Measurements from ENCODE around the gene GINS3.
A peak's percentile ranks its signal among the peaks of the same experiment; 100 is the strongest.
"Not testable (repeated sequence)": the region's sequence is repeated elsewhere in the genome, so short reads cannot be mapped to it uniquely, and the experiment has no call there.

The GINS3 gene

DNA sequence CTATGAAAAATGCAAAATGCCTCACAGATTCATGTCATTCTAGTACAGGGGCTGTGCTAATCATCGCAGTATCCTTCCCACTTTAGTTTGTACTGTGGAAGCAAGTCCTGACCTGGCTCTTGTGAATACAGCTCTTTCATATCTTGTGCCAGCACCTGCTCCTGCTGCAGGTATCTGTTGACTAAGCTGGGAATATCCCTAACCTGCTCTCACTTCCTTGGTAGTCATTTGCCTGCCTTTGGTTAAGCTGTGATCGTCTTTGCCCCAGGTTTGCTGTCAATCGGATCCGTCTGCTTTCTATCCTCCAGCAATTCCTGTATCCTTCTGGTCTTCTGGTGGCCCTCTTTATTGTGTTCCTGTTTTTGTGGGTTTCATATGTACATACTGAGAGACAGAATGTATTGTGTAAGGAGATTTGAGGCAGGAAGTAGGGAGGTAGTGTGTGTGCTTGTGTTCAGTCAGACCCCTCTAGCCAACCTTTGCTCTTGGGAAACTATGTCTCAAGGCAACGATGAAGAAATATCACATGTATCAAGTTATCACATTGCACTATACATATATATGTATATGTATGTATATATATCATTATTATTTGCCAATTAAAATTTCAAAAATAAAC lies 7.7 kb upstream of the GINS3 start:
- in situ Hi-C loops (cut with MboI; ENCODE audit: low pct_unique_long_range_greater_than_20kb, low sequenced_read_pairs, unreplicated experiment), result no loop called here
- TF ChIP-seq CTCF (IDR thresholded peaks at IDR 0.05; ENCODE audit: extremely low read depth, insufficient read depth, missing control alignments), result no peak

GRCh38 chr16:58385218-58385773 lies 7.0 kb upstream of the GINS3 start:
- in situ Hi-C loops (cut with MboI; ENCODE audit: low pct_unique_long_range_greater_than_20kb, low sequenced_read_pairs, unreplicated experiment), result no loop called here
- no peak for TF ChIP-seq CTCF (IDR thresholded peaks at IDR 0.05; ENCODE audit: extremely low read depth, insufficient read depth, missing control alignments)
- DNase-seq (ENCODE audit: low spot score), result no peak

More for the DNA sequence above, 7.7 kb upstream of the GINS3 start:
- DNase-seq (ENCODE audit: low spot score), result no peak

DNA sequence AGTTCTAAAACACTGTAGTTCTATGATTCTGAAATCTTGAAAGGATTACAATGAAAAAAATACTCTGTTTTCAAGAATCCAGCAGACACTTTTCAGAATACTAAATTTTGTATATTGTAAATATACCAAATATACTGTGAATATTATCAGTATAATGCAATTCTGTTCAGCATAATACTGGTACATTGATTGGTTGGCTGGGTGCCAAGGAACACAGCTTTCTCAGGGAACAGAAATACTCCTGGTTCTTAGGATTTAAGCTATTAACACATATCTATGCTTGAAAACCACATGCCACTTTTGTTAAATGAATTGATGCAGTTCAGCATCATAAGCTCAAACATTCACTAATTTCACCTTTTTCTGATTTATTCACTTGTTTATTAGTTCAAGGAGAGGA lies 2.5 kb upstream of the GINS3 start:
- in situ Hi-C loops (cut with MboI; ENCODE audit: low pct_unique_long_range_greater_than_20kb, low sequenced_read_pairs, unreplicated experiment), result no loop called here
- DNase-seq (ENCODE audit: low spot score), result no peak
- no peak for TF ChIP-seq CTCF (IDR thresholded peaks at IDR 0.05; ENCODE audit: extremely low read depth, insufficient read depth, missing control alignments)

GRCh38 chr16:58393138-58393504 lies 850 bp downstream of the GINS3 start:
- DNase-seq (ENCODE audit: low spot score), result peak; percentile 46
- in situ Hi-C loops (cut with MboI; ENCODE audit: low pct_unique_long_range_greater_than_20kb, low sequenced_read_pairs, unreplicated experiment), result no loop called here
- no peak for TF ChIP-seq CTCF (IDR thresholded peaks at IDR 0.05; ENCODE audit: extremely low read depth, insufficient read depth, missing control alignments)

DNA sequence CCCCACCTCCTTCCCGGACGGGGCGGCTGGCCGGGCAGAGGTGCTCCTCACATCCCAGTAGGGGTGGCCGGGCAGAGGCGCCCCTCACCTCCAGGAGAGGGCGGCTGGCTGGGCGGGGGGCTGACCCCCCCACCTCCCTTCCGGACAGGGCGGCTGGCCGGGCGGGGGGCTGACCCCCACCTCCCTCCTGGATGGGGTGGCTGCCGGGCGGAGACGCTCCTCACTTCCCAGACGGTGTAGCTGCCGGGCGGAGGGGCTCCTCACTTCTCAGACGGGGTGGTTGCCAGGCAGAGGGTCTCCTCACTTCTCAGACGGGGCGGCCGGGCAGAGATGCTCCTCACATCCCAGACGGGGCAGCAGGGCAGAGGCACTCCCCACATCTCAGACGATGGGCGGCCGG lies 4.6 kb downstream of the GINS3 start:
- DNase-seq (ENCODE audit: low spot score); in situ Hi-C loops (cut with MboI; ENCODE audit: low pct_unique_long_range_greater_than_20kb, low sequenced_read_pairs, unreplicated experiment): not testable (repeated sequence)

DNA sequence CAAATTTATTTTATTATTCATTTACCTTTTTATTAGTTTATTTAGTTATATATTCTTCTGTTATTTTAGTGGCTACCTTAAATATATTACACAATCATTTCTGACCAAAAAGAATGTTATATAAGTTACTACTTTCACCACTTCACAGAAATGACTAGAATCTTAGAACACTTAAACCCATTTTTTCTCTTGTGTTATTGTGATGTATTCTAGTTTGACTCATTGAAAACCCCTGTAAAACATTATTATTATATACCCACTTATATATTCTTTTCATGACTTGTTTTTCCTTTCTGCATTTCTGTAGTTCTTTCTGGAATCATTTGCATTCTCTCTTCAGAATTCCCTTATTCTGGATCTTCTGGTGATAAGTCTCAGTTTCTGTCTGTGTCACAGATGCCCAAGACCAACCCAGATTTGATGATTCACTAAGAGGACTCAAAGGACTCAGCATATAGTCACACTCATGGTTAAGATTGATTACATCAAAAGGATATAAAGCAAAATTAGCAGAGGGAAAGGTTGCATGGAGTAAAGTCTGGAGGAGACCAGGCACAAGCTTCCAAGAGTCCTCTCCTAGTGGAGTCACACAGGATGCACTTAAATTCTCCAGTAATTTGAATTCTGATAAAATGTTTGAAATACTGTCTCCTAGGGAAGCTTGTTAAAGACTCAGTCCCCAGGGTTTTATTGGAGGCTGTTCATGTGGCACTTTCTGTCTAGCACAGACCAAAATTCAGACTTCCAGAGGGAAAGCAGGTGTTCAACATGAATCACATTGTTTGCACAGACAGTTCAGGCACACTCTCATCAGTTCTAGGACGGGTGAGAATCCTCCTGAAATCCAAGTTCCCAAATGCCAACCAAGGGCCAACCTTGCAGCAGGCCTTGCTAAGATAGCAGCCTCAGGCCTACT lies 7.7 kb downstream of the GINS3 start:
- in situ Hi-C loops (cut with MboI; ENCODE audit: low pct_unique_long_range_greater_than_20kb, low sequenced_read_pairs, unreplicated experiment), result no loop called here
- TF ChIP-seq CTCF (IDR thresholded peaks at IDR 0.05; ENCODE audit: extremely low read depth, insufficient read depth, missing control alignments), result no peak
- no peak for DNase-seq (ENCODE audit: low spot score)

GRCh38 chr16:58401305-58401704 lies 9.0 kb downstream of the GINS3 start:
- DNase-seq (ENCODE audit: low spot score); in situ Hi-C loops (cut with MboI; ENCODE audit: low pct_unique_long_range_greater_than_20kb, low sequenced_read_pairs, unreplicated experiment): not testable (repeated sequence)

Measured in GM13977 (cell line).